HG02642 (cell line): ENCODE data around the gene TOM1.

Experiments used
- ATAC-seq: cut with Tn5 transposase; IDR thresholded peaks from one replicate; pipeline ENCODE4 v1.9.1; 2021; ENCODE audit warnings: mild to moderate bottlenecking; ENCODE audit not compliant: unreplicated experiment, poor library complexity

The TOM1 gene

GRCh38 chr22:35306350-35306967 is 6.8 kb downstream of the TOM1 start:
- ATAC-seq = no peak

- ATAC-seq = no peak
Measured at GRCh38 chr22:35307372-35307771, 7.7 kb downstream of the TOM1 start.

GRCh38 chr22:35307892-35308291 is 8.2 kb downstream of the TOM1 start:
- no peak for ATAC-seq

GRCh38 chr22:35308480-35309021 is 8.9 kb downstream of the TOM1 start:
- ATAC-seq = peak; percentile 42

- ATAC-seq = no peak
Measured at GRCh38 chr22:35310556-35311550, 11.2 kb downstream of the TOM1 start.

- ATAC-seq = no peak
Measured at GRCh38 chr22:35311551-35311999, 11.9 kb downstream of the TOM1 start.

- no peak for ATAC-seq
Measured at GRCh38 chr22:35312198-35313059, 12.7 kb downstream of the TOM1 start.

GRCh38 chr22:35313311-35314121 is 13.8 kb downstream of the TOM1 start:
- ATAC-seq = no peak

- ATAC-seq = no peak
Measured at GRCh38 chr22:35314161-35314942, 14.7 kb downstream of the TOM1 start.

GRCh38 chr22:35315141-35315854 is 15.6 kb downstream of the TOM1 start:
- no peak for ATAC-seq

GRCh38 chr22:35315855-35316745 is 16.4 kb downstream of the TOM1 start:
- ATAC-seq = no peak

- no peak for ATAC-seq
Measured at GRCh38 chr22:35316751-35317150, 17.1 kb downstream of the TOM1 start.

GRCh38 chr22:35317680-35318290 is 18.1 kb downstream of the TOM1 start:
- ATAC-seq = no peak

- no peak for ATAC-seq
Measured at GRCh38 chr22:35318346-35319215, 18.9 kb downstream of the TOM1 start.

- ATAC-seq = no peak
Measured at GRCh38 chr22:35319244-35319985, 19.7 kb downstream of the TOM1 start.
